ENCODE measurements around the gene RFNG.

The RFNG gene

DNA sequence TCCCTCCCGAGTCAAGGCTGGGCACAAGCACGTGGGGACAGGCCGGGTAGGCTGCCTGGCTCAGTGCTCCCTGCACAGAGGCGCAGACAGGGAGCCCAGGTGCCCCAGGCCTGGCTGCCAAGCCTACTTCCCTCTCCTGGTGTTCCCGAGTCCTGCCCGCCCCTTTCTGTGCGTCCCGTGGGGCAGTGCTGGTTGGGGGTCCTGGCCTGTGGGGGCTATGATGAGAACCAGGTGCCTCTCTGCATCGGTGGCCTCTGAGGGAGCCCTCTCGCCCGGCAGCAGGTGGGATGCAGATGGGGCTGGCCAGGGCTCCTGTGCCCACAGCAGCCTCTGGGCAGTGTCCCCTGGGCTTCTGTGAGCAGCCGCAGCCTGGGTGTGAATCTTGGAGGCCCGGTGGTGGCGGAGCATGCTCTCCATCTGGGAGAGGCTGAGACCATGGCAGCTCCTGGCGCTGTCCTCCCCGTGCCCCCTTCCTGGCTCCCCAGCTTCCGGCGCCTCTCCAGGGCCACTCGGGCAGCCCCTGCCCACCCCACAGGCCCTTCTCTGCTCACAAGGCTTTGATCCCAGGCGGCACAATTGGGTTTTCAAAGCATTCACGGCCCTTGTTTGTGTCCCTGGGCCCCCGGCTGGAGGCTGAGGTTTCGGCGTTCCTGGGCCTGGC, 36.2 kb downstream of the RFNG start:
- Histone ChIP-seq H3K9ac (ENCODE audit: low read depth, low read length) (no peak overlapping the region), H3K27me3 (ENCODE audit: control insufficient read depth, insufficient read depth, low read length) (no peaks in the 10 kb centered on the region), H3K36me3 (ENCODE audit: control insufficient read depth, insufficient read depth, low read length) (peaks cover 10% of the 10 kb centered on the region), H3K27ac (ENCODE audit: low read depth, low read length) (no peak overlapping the region), H3K4me1 (ENCODE audit: control insufficient read depth, insufficient read depth, low read length) (no peaks in the 10 kb centered on the region), H3K4me3 (ENCODE audit: low read depth, low read length) (no peak overlapping the region), H3K9me3 (ENCODE audit: control insufficient read depth, insufficient read depth, low read length) (no peaks in the 10 kb centered on the region)

DNA sequence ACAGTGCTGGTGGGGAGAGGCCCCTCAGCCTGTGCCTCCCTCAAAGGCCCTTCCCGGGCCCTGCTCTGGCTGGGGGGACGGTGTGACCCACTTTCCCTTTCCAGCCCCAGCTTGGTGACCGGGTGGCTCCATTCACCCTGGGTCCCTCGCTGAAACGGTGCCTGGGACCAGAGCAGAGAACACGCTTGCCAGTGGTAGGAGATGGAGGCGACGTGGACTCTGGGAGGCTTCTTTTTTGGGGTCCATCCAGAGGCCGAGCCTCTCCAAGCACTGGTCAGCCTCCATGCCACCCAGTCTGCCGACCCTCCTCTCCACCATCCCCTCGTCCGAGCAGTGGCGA, 36.7 kb downstream of the RFNG start:
- no peak overlapping the region for H3K9ac ChIP-seq (ENCODE audit: low read depth, low read length)

GRCh38 chr17:82014432-82014831, 37.2 kb downstream of the RFNG start:
- Histone ChIP-seq H3K27me3 (ENCODE audit: control insufficient read depth, insufficient read depth, low read length) (no peaks in the 10 kb centered on the region), H3K4me1 (ENCODE audit: control insufficient read depth, insufficient read depth, low read length) (no peaks in the 10 kb centered on the region), H3K9me3 (ENCODE audit: control insufficient read depth, insufficient read depth, low read length) (no peaks in the 10 kb centered on the region), H3K4me3 (ENCODE audit: low read depth, low read length) (no peak overlapping the region), H3K27ac (ENCODE audit: low read depth, low read length) (no peak overlapping the region), H3K36me3 (ENCODE audit: control insufficient read depth, insufficient read depth, low read length) (peaks cover 10% of the 10 kb centered on the region), H3K9ac (ENCODE audit: low read depth, low read length) (no peak overlapping the region)

More for the DNA sequence above, 36.7 kb downstream of the RFNG start:
- H3K9me3 ChIP-seq (ENCODE audit: control insufficient read depth, insufficient read depth, low read length): no peaks in the 10 kb centered on the region
- H3K36me3 ChIP-seq (ENCODE audit: control insufficient read depth, insufficient read depth, low read length): peaks cover 10% of the 10 kb centered on the region
- no peak overlapping the region for H3K4me3 ChIP-seq (ENCODE audit: low read depth, low read length)
- H3K27ac ChIP-seq (ENCODE audit: low read depth, low read length): no peak overlapping the region
- no peaks in the 10 kb centered on the region for H3K27me3 ChIP-seq (ENCODE audit: control insufficient read depth, insufficient read depth, low read length)
- H3K4me1 ChIP-seq (ENCODE audit: control insufficient read depth, insufficient read depth, low read length): no peaks in the 10 kb centered on the region

GRCh38 chr17:82013772-82014321, 37.8 kb downstream of the RFNG start:
- Histone ChIP-seq H3K27ac (ENCODE audit: low read depth, low read length) (no peak overlapping the region), H3K36me3 (ENCODE audit: control insufficient read depth, insufficient read depth, low read length) (peaks cover 7% of the 10 kb centered on the region), H3K27me3 (ENCODE audit: control insufficient read depth, insufficient read depth, low read length) (no peaks in the 10 kb centered on the region), H3K9ac (ENCODE audit: low read depth, low read length) (no peak overlapping the region), H3K4me3 (ENCODE audit: low read depth, low read length) (no peak overlapping the region), H3K4me1 (ENCODE audit: control insufficient read depth, insufficient read depth, low read length) (no peaks in the 10 kb centered on the region), H3K9me3 (ENCODE audit: control insufficient read depth, insufficient read depth, low read length) (no peaks in the 10 kb centered on the region)

DNA sequence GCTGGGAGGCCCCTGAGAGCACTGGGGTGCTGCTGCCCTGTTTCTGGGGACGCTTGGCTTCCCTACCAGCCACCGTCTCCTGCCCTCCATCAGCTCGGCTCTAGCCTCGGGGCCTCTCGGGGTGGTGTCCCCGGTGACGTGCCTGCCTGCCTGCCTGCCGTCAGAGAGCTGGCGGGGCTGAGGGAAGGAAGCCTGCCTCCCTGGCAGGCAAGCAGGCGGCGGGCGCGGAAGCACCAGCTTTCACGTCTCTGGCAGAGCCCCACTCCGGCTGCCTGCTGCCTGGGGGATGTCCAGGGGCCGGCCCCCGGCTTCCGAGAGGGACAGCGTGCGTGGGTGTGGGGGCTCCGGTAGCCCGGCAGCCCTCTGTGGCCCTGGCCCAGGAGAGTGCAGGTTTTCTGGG, 38.3 kb downstream of the RFNG start:
- Histone ChIP-seq H3K4me1 (ENCODE audit: control insufficient read depth, insufficient read depth, low read length) (no peaks in the 10 kb centered on the region), H3K27ac (ENCODE audit: low read depth, low read length) (no peak overlapping the region), H3K4me3 (ENCODE audit: low read depth, low read length) (no peak overlapping the region), H3K9ac (ENCODE audit: low read depth, low read length) (no peak overlapping the region), H3K27me3 (ENCODE audit: control insufficient read depth, insufficient read depth, low read length) (no peaks in the 10 kb centered on the region), H3K9me3 (ENCODE audit: control insufficient read depth, insufficient read depth, low read length) (no peaks in the 10 kb centered on the region), H3K36me3 (ENCODE audit: control insufficient read depth, insufficient read depth, low read length) (peaks cover 2% of the 10 kb centered on the region; the same call in 1 of the 2 replicates)

GRCh38 chr17:82012640-82013295, 38.8 kb downstream of the RFNG start:
- H3K4me1 ChIP-seq (ENCODE audit: control insufficient read depth, insufficient read depth, low read length): no peaks in the 10 kb centered on the region
- no peaks in the 10 kb centered on the region for H3K36me3 ChIP-seq (ENCODE audit: control insufficient read depth, insufficient read depth, low read length)
- H3K27ac ChIP-seq (ENCODE audit: low read depth, low read length): peak overlapping the region; percentile 42
- H3K9ac ChIP-seq (ENCODE audit: low read depth, low read length): no peak overlapping the region
- no peak overlapping the region for H3K4me3 ChIP-seq (ENCODE audit: low read depth, low read length)
- no peaks in the 10 kb centered on the region for H3K27me3 ChIP-seq (ENCODE audit: control insufficient read depth, insufficient read depth, low read length)
- no peaks in the 10 kb centered on the region for H3K9me3 ChIP-seq (ENCODE audit: control insufficient read depth, insufficient read depth, low read length)

DNA sequence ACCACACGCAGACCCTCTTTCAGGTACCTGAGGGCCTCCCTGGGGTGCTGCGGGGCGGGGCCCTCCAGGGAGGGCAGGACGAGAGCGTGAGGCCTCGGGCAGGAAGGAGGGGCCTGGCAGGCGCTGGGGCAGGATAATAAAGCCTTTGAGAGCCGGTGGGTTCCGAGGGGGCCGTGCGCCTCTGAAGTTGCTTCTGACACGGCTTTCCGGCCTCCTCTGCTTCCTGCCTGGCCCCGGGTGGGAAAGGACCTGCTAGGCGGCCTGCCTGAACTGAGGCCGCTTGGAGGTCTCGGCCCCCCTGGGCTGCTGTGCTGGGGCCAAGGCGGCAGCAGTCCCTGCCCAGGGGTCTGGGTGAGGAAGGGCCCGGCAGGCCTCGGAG, 39.4 kb downstream of the RFNG start:
- no peaks in the 10 kb centered on the region for H3K27me3 ChIP-seq (ENCODE audit: control insufficient read depth, insufficient read depth, low read length)
- H3K4me1 ChIP-seq (ENCODE audit: control insufficient read depth, insufficient read depth, low read length): no peaks in the 10 kb centered on the region
- H3K36me3 ChIP-seq (ENCODE audit: control insufficient read depth, insufficient read depth, low read length): no peaks in the 10 kb centered on the region
- H3K27ac ChIP-seq (ENCODE audit: low read depth, low read length): peak overlapping the region; percentile 42
- H3K9me3 ChIP-seq (ENCODE audit: control insufficient read depth, insufficient read depth, low read length): no peaks in the 10 kb centered on the region
- H3K9ac ChIP-seq (ENCODE audit: low read depth, low read length): no peak overlapping the region
- H3K4me3 ChIP-seq (ENCODE audit: low read depth, low read length): no peak overlapping the region

DNA sequence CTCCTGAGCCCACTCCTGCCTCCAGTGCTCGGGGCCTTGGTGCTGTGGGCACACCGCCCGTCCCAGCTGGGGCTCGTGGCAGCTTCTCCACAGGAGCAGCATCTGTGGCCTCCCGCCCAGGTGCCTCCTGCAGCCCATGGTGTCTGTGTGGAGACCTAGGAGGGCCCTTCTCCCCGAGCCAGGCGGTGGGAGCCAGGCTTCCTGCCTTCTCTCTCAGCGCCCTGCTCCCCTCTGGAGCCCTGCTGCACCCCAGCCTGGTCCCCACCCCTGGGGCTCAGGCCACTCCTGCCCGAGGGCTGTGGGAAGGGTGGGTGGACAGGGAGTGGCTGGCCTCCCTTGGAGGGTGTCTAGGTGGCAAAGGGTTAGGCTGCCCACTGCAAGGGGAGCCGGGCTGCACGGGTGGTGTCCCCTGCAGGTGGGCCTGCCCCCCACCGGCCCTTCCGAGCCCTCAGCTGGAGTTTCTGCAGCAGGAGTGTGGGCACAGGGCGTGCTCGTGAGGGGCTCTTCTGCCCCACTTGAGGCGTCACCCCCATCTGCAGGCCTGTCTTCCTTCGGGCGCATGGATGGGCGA, 39.9 kb downstream of the RFNG start:
- Histone ChIP-seq H3K4me3 (ENCODE audit: low read depth, low read length) (no peak overlapping the region), H3K4me1 (ENCODE audit: control insufficient read depth, insufficient read depth, low read length) (no peaks in the 10 kb centered on the region), H3K27ac (ENCODE audit: low read depth, low read length) (no peak overlapping the region), H3K9me3 (ENCODE audit: control insufficient read depth, insufficient read depth, low read length) (no peaks in the 10 kb centered on the region), H3K36me3 (ENCODE audit: control insufficient read depth, insufficient read depth, low read length) (no peaks in the 10 kb centered on the region), H3K27me3 (ENCODE audit: control insufficient read depth, insufficient read depth, low read length) (no peaks in the 10 kb centered on the region), H3K9ac (ENCODE audit: low read depth, low read length) (no peak overlapping the region)

DNA sequence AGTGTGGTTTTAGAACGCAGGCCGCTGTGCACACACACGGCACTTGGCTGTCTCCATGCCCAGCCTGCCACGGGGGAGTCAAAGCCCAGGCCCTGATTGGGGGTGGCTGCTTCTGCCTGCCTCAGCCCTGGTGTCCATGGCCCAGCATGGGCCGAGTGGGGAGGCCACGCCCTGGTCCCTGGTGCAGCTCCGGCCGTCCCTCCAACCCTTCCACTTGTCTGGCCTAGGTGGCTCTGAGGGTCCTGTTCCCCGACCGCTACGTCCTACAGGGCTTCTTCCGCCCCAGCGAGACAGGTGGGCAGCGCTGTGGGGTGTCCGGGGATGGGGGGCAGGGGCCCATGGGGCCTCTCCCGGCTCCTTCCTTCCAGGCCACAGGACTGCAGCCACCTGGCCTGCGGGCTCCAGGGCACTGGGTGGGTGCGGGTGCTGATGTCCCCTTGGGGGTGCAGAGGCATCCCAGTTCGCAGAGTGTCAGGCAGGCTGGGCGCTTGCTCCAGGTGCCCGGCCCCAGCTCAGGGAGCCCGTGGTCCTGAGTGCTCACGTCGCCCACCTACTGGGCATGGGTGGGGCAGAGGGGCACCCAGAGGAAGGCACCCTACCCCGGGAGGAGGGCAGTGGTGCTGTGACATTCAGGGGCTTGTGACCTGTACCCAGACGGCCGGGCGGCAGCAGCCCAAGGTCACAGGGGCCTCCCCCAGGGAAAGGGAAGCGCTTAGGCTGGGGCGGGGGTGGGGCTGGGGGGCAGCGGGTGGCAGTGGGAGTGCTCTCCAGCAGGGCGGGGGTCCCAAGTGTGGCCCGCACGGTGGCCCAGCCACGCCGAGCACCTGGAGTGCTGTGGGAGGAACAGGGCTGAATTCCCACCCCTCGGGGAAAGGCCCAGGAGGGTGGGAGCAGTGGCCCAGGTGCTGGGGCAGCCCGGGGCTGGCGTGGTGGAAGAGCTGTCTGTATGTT, 40.8 kb downstream of the RFNG start:
- Histone ChIP-seq H3K9ac (ENCODE audit: low read depth, low read length) (no peak overlapping the region), H3K36me3 (ENCODE audit: control insufficient read depth, insufficient read depth, low read length) (no peaks in the 10 kb centered on the region), H3K9me3 (ENCODE audit: control insufficient read depth, insufficient read depth, low read length) (no peaks in the 10 kb centered on the region), H3K4me1 (ENCODE audit: control insufficient read depth, insufficient read depth, low read length) (no peaks in the 10 kb centered on the region), H3K27me3 (ENCODE audit: control insufficient read depth, insufficient read depth, low read length) (no peaks in the 10 kb centered on the region), H3K4me3 (ENCODE audit: low read depth, low read length) (no peak overlapping the region), H3K27ac (ENCODE audit: low read depth, low read length) (no peak overlapping the region)

GRCh38 chr17:82009413-82009812, 42.2 kb downstream of the RFNG start:
- Histone ChIP-seq H3K4me1 (ENCODE audit: control insufficient read depth, insufficient read depth, low read length) (no peaks in the 10 kb centered on the region), H3K9me3 (ENCODE audit: control insufficient read depth, insufficient read depth, low read length) (no peaks in the 10 kb centered on the region), H3K27ac (ENCODE audit: low read depth, low read length) (no peak overlapping the region), H3K27me3 (ENCODE audit: control insufficient read depth, insufficient read depth, low read length) (no peaks in the 10 kb centered on the region), H3K9ac (ENCODE audit: low read depth, low read length) (no peak overlapping the region), H3K4me3 (ENCODE audit: low read depth, low read length) (no peak overlapping the region), H3K36me3 (ENCODE audit: control insufficient read depth, insufficient read depth, low read length) (no peaks in the 10 kb centered on the region)

Data from HUES48 (cell line).